ENCODE results near the gene APCDD1L. TPM values are rescaled to one million over a fixed set of nuclear protein-coding genes. Genes with fewer than 3 reads are reported as not detected.

The APCDD1L gene
- total RNA-seq, 2 experiments from 2014 or later: not detected

DNA sequence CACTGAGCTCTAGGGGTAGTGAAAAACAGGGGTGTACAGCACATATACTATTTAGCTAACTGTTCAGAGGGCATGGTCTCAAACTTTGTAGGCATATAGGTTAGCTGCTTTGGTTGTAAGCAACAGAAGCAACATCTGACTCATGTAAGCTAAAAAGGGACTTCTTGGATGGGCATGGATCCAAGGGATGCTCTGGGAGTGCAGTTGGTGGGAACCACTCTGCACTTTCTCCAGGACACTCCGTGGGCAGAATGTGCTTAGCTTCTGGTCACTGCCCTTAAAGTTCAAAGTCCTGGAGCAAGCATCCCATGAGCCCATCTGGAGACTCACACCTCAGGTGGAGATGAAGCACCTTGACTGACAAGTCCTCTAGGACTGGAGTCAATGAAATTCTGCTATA is 11.5 kb downstream of the APCDD1L start:
- Mint-ChIP-seq H3K27me3 (peaks cover 1% of the 10 kb centered on the region), H3K4me3 (no peak overlapping the region), H3K4me1 (ENCODE audit: low read depth) (no peaks in the 10 kb centered on the region), H3K9me3 (peaks cover 30% of the 10 kb centered on the region), H3K27ac (no peak overlapping the region), H3K36me3 (ENCODE audit: low read depth) (peaks cover 4% of the 10 kb centered on the region)
- DNase-seq: no peak
- POLR2A ChIA-PET: no interaction called here
- TF ChIP-seq, protein P1, sequence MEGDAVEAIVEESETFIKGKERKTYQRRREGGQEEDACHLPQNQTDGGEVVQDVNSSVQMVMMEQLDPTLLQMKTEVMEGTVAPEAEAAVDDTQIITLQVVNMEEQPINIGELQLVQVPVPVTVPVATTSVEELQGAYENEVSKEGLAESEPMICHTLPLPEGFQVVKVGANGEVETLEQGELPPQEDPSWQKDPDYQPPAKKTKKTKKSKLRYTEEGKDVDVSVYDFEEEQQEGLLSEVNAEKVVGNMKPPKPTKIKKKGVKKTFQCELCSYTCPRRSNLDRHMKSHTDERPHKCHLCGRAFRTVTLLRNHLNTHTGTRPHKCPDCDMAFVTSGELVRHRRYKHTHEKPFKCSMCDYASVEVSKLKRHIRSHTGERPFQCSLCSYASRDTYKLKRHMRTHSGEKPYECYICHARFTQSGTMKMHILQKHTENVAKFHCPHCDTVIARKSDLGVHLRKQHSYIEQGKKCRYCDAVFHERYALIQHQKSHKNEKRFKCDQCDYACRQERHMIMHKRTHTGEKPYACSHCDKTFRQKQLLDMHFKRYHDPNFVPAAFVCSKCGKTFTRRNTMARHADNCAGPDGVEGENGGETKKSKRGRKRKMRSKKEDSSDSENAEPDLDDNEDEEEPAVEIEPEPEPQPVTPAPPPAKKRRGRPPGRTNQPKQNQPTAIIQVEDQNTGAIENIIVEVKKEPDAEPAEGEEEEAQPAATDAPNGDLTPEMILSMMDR (IDR thresholded peaks at IDR 0.05): no peak
- CTCF ChIA-PET: no interaction called here
- no peak for ATAC-seq
- intact Hi-C loops (cut with micrococcal nuclease): no loop called here

DNA sequence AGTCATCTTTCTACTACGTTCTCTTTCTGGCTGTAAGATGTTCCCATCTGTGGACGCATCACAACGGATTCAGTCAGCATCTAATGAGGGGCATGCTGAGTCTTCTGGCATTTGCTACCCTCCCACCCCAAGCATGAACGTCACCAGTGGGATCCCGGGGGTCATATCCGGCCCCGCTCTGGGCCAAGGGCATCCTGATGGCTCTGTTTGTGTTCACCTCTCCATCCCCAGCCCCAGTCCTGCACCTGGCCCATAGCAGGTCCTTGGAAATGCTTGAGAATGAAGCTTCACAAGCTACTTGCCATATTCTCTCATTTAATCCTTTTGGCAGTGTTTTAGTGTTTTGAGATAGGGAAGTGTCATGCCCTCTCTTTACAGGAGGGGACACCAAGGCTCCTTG is 14.9 kb downstream of the APCDD1L start:
- Mint-ChIP-seq H3K4me1 (ENCODE audit: low read depth) (no peaks in the 10 kb centered on the region), H3K9me3 (peaks cover 9% of the 10 kb centered on the region), H3K4me3 (no peak overlapping the region), H3K36me3 (ENCODE audit: low read depth) (peaks cover 2% of the 10 kb centered on the region), H3K27ac (no peak overlapping the region), H3K27me3 (peaks cover 1% of the 10 kb centered on the region)
- no peak for DNase-seq
- ChIA-PET POLR2A (no interaction called here), CTCF (no interaction called here)
- no peak for ATAC-seq
- intact Hi-C loops (cut with micrococcal nuclease): no loop called here
- TF ChIP-seq, protein P1 (IDR thresholded peaks at IDR 0.05): no peak

DNA sequence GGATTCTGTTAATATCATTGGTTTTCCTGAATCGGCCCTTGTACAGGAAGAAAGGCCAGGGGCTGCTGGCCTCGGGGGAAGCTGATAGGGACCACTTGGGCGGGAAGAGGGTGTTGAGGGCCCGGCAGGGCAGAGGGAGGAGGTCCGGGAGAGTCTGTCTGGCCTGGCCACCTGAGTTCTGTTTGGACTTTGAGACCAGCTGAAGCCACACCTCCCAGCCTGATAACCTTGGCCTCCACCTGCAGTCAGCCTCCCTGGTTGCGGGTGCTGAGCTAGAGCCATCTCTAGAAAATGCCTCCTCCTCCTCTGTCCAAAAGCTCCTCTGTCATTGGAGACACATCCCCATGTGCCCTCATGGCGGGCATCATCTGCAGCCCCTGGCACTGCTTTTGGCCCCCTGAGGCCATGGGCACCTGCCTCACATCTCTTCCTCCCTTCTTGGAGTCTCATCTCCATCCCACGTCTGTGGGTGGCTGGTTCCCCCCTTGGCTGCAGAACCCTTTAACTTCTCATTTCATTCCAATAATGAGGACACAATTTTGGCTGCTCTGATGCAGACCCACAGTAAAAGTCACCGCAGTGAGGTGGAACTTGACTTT is 16.6 kb downstream of the APCDD1L start:
- Mint-ChIP-seq H3K27me3 (peaks cover 1% of the 10 kb centered on the region), H3K4me1 (ENCODE audit: low read depth) (no peaks in the 10 kb centered on the region), H3K36me3 (ENCODE audit: low read depth) (no peaks in the 10 kb centered on the region), H3K4me3 (no peak overlapping the region), H3K9me3 (peaks cover 3% of the 10 kb centered on the region), H3K27ac (no peak overlapping the region)
- TF ChIP-seq, protein P1 (IDR thresholded peaks at IDR 0.05): no peak
- DNase-seq (no peak), ATAC-seq (no peak)
- ChIA-PET POLR2A (no interaction called here), CTCF (no interaction called here)
- intact Hi-C loops (cut with micrococcal nuclease): no loop called here

DNA sequence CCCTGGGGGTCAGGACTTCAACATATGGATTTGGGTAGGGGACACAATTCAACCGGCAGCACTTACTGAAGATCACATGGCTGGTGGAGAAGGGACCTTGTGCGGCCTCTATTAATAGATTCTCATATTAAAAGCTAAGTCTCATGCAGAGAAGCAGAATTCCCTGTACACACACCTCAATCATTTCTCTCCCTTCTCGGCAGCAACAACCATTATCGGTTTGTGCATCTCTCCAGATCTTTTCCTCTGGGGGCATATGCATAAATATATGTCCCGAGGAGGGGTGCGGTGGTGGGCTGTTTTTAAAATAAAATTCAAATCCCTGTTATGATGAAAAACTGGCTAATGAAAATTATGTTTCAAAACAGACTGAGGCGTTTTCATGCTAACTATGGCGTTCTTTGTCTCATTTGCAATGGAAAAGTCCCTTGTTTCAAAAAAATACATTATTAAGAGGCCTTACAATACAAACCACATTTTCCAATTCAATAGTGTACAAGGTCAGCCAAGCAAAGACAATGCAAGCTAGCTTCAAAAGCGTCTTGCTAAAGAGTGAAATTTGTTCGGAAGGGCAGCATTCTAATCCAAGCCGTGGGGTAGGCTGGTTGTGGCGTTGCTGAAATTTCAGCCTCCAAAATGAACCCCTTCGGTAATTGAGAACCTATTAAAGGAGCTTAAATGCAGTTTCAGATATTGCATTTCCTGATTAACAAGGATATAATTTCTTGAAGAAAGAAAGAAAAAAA is 17.3 kb downstream of the APCDD1L start:
- POLR2A ChIA-PET: no interaction called here
- no peaks in the 10 kb centered on the region for H3K36me3 Mint-ChIP-seq (ENCODE audit: low read depth)

More for the DNA sequence above, 17.3 kb downstream of the APCDD1L start:
- TF ChIP-seq, protein P1 (IDR thresholded peaks at IDR 0.05): no peak
- CTCF ChIA-PET: no interaction called here
- Mint-ChIP-seq H3K4me1 (ENCODE audit: low read depth) (no peaks in the 10 kb centered on the region), H3K27ac (no peak overlapping the region), H3K27me3 (peaks cover 1% of the 10 kb centered on the region), H3K9me3 (peaks cover 3% of the 10 kb centered on the region), H3K4me3 (no peak overlapping the region)
- intact Hi-C loops (cut with micrococcal nuclease): no loop called here
- ATAC-seq: no peak
- DNase-seq: no peak

All from activated CD8-positive, alpha-beta T cell treated with anti-CD3 and anti-CD28 coated beads for 36 hours (primary cell).